ENCODE results near the gene B9D1.
A peak's percentile ranks its signal among the peaks of the same experiment; 100 is the strongest.

The B9D1 gene, protein sequence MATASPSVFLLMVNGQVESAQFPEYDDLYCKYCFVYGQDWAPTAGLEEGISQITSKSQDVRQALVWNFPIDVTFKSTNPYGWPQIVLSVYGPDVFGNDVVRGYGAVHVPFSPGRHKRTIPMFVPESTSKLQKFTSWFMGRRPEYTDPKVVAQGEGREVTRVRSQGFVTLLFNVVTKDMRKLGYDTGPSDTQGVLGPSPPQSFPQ

DNA sequence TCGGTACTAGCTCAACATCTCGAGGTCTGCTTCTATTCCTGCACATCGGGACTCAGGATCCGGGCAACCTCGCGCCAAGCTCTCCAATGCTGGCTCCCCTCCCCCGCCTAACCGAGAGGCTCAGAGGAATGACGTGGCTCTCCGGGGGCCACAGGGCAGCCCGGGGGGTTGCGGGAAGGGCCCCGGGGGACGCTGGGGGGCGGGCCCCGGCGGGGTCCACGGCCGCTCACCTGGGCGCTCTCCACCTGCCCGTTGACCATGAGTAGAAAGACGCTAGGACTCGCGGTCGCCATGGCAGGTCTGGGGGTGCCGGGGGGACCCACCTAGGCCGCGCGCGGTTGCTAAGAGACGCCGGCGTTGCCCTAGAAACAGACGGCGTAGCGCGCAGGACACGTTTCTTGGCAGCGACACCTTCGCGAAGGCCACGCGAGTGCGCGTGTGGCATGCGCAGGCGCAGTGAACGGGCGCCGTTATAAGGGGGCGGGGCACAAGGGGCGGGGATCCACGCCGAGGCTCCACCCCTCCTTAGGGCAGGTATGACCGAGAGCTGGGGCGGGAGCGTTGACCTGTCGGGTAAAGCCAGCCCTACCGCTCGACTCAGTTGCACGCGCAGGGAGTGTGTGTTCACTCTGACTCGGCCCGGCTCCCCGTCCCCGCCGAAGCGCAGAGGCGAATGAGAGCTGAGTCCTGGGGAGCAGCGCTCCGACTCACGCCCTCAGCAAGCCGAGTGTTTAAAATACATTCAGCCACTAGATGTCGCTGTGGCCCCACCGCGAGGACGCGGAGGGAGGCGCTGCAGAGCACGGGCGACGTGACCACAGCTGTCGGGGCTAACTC lies at the start of gene B9D1:
TSS of gene B9D1 (minus strand) at position 447 of the 837 bp plus-strand sequence. CDS start at position 293, 154 bp downstream.
- H3K27ac Mint-ChIP-seq: peak within 1 kb of the TSS; percentile 50
- H3K9me3 Mint-ChIP-seq (ENCODE audit: low read depth): no peaks in the 10 kb centered on the region
- peaks cover 6% of the 10 kb centered on the region for H3K36me3 Mint-ChIP-seq
- H3K4me3 Mint-ChIP-seq: peak within 1 kb of the TSS; percentile 86
- peaks cover 6% of the 10 kb centered on the region for H3K4me1 Mint-ChIP-seq (ENCODE audit: low read depth)
- H3K27me3 Mint-ChIP-seq: peaks cover 5% of the 10 kb centered on the region

DNA sequence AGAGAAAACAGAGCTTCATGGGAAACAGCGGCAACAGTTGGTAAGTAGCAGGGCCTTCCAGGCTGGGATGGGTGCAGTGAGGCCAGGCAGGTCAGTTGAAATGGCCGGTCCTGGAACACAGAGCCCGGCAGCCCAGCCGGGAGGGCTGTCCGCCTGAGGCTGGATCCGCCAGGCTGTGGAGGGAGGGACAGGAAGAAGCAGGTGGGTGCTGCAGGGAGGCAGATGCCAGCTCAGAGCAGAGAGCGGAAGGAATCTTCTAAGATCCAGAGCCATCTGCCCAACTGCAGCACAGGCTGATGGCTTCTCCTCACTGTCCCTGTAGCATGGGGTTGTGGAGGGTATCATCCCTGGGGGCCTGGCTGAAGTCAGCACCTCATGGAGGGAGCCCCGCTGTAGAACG lies 49.1 kb upstream of the B9D1 start:
- no peaks in the 10 kb centered on the region for H3K4me1 Mint-ChIP-seq (ENCODE audit: low read depth)
- no peaks in the 10 kb centered on the region for H3K9me3 Mint-ChIP-seq (ENCODE audit: low read depth)
- H3K36me3 Mint-ChIP-seq: no peaks in the 10 kb centered on the region
- H3K4me3 Mint-ChIP-seq: no peak overlapping the region
- H3K27ac Mint-ChIP-seq: no peak overlapping the region
- no peaks in the 10 kb centered on the region for H3K27me3 Mint-ChIP-seq

DNA sequence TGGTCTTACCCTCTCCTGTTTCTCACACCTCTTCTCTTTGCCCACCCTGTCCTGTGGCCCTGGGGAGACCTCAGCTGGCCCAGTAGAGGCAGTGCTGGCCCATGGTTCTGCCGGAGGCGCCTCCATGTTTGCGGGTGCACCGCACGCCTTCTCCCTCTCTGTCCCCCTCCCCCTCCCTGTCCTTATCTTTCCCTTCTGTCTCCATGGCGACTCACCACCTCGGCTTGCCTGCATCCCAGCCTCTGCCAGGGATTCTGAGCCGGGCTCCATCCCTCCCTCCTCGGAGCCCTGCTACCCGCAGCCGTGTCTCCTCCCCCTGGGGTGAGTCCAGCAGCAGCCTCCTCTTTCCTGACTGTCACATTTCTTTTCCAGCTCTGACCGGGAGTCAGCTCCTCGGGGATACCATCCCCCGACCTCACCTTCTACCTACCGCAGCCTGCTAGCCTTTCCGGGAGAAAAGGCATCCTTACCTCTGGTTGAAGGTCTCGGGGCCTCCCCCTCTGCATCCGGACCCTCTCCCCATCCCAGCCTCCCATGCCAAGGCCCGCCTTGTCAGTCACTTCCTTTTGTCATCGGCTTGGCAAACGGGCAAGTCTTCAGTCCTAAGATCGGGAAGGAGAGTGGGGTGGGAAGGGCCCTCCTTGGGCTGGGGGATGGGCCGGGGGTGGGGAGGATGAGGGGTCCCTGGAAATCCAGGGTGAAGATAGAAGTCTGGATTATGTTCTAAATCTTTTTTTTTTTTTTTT lies 48.5 kb upstream of the B9D1 start, which contains the start of gene RNF112:
TSS of gene RNF112 (plus strand) at position 358 of the 746 bp plus-strand sequence. CDS start at position 535, 177 bp downstream.
- Mint-ChIP-seq H3K27me3 (no peaks in the 10 kb centered on the region), H3K4me3 (no peak within 1 kb of the TSS), H3K9me3 (ENCODE audit: low read depth) (no peaks in the 10 kb centered on the region), H3K36me3 (no peaks in the 10 kb centered on the region), H3K4me1 (ENCODE audit: low read depth) (no peaks in the 10 kb centered on the region), H3K27ac (no peak within 1 kb of the TSS)

DNA sequence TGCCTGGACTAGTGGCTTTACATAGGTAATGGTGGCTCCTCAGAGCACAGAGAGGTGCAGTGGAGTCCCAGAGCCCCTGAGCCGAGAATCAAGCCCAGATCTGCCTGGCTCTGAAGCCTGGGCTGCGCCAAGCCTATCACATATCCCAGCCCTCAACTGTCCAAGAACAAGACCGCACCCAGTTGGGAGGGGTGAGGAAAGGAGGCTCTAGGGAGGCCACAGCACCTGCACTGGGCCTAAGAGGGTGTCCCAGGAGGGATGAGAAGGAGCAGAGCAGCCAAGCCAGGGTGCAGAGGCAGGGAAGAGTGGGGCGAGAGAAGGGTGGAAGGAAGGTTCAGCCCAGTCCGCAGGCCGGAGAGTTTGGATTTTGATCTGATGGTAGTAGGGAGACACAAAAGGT lies 47.6 kb upstream of the B9D1 start:
- H3K27me3 Mint-ChIP-seq: no peaks in the 10 kb centered on the region
- no peaks in the 10 kb centered on the region for H3K4me1 Mint-ChIP-seq (ENCODE audit: low read depth)
- H3K36me3 Mint-ChIP-seq: no peaks in the 10 kb centered on the region
- H3K4me3 Mint-ChIP-seq: no peak overlapping the region
- no peak overlapping the region for H3K27ac Mint-ChIP-seq
- H3K9me3 Mint-ChIP-seq (ENCODE audit: low read depth): no peaks in the 10 kb centered on the region

DNA sequence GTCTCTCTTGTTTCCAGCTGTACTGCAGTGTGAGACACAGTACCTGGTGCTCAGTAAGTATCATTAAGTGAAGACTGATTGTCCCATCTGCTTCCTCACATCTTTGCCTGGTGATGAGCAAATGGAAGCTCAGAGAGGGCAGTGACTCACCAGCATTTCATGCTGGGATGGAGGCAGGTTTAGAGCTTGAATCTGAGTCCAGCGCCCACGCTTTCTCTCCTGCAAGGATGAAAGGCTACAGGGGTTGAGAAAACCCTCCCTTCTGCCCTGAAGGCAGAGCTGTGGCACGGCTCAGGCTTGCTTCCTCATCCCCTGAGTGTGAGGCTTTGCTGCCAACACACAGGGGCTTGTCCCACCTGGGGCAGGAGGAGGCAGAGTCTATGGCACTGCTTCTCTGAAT lies 47.0 kb upstream of the B9D1 start:
- no peaks in the 10 kb centered on the region for H3K27me3 Mint-ChIP-seq
- H3K4me3 Mint-ChIP-seq: no peak overlapping the region
- no peaks in the 10 kb centered on the region for H3K9me3 Mint-ChIP-seq (ENCODE audit: low read depth)
- H3K4me1 Mint-ChIP-seq (ENCODE audit: low read depth): no peaks in the 10 kb centered on the region
- no peaks in the 10 kb centered on the region for H3K36me3 Mint-ChIP-seq
- no peak overlapping the region for H3K27ac Mint-ChIP-seq

DNA sequence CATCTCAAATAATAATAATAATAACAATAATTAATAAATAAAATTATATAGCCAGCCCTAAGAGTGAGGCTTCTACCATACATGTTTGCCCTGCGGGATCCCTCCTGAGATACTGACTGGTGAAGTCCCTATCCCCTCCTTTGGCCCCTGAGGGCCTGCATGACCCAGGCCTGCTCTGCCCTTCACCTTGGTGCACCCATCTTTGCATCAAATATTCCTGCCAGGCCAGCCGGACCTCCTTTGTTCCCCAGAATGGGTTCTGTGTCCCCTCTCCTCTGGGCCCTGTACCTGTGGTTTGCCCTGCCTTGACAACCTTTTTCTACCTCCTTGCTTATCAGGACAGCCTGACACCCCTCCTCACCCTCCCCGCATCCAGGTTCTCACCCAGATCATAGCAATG lies 46.5 kb upstream of the B9D1 start:
- Mint-ChIP-seq H3K9me3 (ENCODE audit: low read depth) (no peaks in the 10 kb centered on the region), H3K36me3 (no peaks in the 10 kb centered on the region), H3K27me3 (no peaks in the 10 kb centered on the region), H3K27ac (no peak overlapping the region), H3K4me1 (ENCODE audit: low read depth) (no peaks in the 10 kb centered on the region), H3K4me3 (no peak overlapping the region)

DNA sequence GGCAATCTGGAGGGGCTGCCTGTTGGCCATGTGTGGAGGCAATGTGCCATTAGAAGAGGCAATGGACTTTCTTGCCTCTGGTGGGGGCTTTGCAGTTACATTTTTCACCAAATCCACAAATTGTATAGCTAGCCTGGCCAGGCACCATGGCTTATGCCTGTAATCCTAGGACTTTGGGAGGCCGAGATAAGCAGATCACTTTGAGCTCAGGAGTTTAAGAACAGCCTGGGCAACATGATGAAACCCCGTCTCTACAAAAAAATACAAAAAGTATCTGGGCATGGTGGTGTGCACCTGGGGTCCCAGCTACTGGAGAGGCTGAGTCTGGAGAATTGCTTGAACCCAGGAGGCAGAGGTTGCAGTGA lies 45.8 kb upstream of the B9D1 start:
- Mint-ChIP-seq H3K27ac (no peak overlapping the region), H3K36me3 (no peaks in the 10 kb centered on the region), H3K27me3 (no peaks in the 10 kb centered on the region), H3K4me1 (ENCODE audit: low read depth) (no peaks in the 10 kb centered on the region), H3K4me3 (no peak overlapping the region), H3K9me3 (ENCODE audit: low read depth) (no peaks in the 10 kb centered on the region)

DNA sequence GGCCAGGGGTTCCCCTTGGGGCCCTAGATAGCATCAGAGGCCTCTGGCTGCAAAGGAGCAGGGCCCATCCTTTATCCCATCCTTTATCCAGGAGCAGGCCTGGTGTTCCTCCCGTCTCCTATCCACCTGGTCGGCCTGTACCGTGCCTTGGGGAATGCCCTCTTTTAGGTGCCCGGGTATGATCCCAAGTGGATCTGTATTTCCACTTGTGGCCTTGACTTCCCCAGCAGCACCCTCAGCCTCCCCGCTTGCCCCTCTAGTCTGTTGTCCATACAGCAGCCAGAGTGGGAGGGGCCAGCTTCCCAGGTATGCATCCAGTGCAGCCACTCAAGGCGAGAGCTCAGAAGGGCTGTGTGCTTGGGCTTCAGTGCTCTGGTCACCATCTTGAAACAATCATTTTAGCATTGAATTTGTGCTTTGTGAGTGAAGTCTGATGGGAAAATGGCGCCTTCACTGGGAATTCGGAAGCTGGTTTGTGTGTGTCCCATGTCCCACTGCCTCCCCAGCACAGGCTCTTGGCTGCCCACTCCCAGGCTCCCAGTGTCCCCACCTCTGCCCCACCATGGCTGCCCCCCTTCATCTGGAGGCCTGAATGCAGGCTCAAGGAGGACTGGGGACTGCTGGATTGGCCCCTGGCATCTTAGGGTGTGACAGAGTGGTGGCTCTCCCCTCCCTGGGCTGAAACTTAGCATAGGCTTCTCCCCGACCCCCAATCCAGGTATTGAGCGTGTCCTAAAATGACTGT lies 45.2 kb upstream of the B9D1 start:
- H3K4me1 Mint-ChIP-seq (ENCODE audit: low read depth): no peaks in the 10 kb centered on the region
- H3K36me3 Mint-ChIP-seq: no peaks in the 10 kb centered on the region
- H3K9me3 Mint-ChIP-seq (ENCODE audit: low read depth): no peaks in the 10 kb centered on the region
- no peaks in the 10 kb centered on the region for H3K27me3 Mint-ChIP-seq
- no peak overlapping the region for H3K4me3 Mint-ChIP-seq
- no peak overlapping the region for H3K27ac Mint-ChIP-seq

DNA sequence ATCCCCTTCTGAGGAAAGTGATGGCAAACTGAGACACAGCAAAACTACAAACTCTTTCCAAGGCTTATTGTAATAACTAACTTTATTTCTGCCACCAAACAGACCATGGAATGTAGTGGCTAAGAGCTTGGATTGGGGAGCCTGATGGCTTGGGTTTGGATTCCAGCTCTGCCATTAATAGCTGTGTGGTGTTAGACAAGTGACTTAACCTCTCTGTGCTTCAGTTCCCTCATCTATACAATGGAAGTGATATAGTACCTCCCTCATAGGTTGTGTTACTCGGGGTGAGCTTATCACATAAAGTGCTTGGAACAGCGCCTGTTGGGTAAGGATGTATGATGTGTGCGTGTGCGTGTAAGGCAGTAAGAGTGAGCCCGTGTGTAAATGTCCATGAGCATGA lies 42.6 kb upstream of the B9D1 start:
- H3K27me3 Mint-ChIP-seq: no peaks in the 10 kb centered on the region
- H3K4me3 Mint-ChIP-seq: no peak overlapping the region
- H3K9me3 Mint-ChIP-seq (ENCODE audit: low read depth): no peaks in the 10 kb centered on the region
- H3K36me3 Mint-ChIP-seq: no peaks in the 10 kb centered on the region
- no peak overlapping the region for H3K27ac Mint-ChIP-seq
- no peaks in the 10 kb centered on the region for H3K4me1 Mint-ChIP-seq (ENCODE audit: low read depth)

DNA sequence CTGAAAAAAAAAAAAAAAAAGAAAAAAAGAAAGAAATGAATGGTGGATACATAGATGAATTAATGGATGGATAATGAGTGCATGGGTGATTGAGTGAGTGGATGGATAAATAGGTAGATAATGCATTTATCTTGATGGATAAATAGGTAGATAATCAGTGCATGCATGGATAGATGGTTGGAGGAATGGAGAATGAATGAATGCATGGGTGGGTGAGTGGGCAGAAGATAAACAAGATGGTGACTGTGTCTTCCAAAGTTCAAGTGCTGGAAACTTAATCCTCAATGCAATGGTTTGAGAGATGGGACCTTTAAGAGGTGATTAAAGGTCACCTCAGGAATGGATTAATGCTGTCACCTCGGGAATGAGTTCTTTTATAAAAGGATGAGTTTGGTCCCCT lies 41.7 kb upstream of the B9D1 start:
- Mint-ChIP-seq H3K27me3 (no peaks in the 10 kb centered on the region), H3K27ac (no peak overlapping the region), H3K9me3 (ENCODE audit: low read depth) (no peaks in the 10 kb centered on the region), H3K36me3 (no peaks in the 10 kb centered on the region), H3K4me1 (ENCODE audit: low read depth) (no peaks in the 10 kb centered on the region), H3K4me3 (no peak overlapping the region)

DNA sequence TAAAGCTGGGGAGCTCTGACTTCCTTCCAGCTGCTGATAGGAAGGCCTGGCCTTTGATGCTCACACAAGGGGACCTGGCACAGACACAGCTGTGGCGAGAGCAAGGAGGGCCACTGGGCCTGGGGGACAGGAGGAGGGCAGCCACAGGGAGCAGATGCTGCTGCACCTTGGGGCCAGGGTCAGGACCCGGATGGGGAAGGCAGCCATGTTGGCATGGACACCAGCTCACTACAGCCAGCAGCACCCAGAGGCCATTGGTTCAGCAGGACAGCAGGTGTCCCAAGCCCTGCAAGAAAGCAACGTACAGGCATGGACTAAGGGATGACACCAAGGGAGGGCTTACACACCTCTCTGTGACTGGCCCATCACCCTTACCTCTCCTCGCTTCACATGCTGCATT lies 40.5 kb upstream of the B9D1 start:
- no peak overlapping the region for H3K27ac Mint-ChIP-seq

DNA sequence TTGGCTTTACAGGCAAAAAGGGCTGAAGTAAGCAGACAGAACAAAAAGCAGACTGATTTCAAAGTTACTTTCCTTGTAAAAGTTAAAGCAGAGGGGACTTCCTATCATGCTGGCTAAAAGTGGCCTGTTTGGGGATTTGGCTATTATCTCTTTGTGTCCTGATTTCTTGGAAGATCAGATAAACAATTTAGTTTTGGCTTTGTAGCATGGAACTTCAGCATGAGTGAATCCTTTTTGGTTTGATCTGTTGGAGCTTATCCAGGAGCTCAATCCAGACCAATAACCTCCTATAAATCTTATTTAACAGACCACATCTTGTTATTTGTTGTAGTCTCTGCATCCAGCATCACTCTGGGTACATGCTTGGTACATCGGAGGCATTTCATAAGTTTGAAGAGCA lies 39.6 kb upstream of the B9D1 start:
- H3K36me3 Mint-ChIP-seq: no peaks in the 10 kb centered on the region
- H3K27me3 Mint-ChIP-seq: peaks cover 2% of the 10 kb centered on the region
- no peak overlapping the region for H3K27ac Mint-ChIP-seq
- no peak overlapping the region for H3K4me3 Mint-ChIP-seq
- H3K9me3 Mint-ChIP-seq (ENCODE audit: low read depth): no peaks in the 10 kb centered on the region
- no peaks in the 10 kb centered on the region for H3K4me1 Mint-ChIP-seq (ENCODE audit: low read depth)

More for the DNA sequence above, 40.5 kb upstream of the B9D1 start:
- H3K36me3 Mint-ChIP-seq: no peaks in the 10 kb centered on the region
- peaks cover 2% of the 10 kb centered on the region for H3K27me3 Mint-ChIP-seq
- H3K4me3 Mint-ChIP-seq: no peak overlapping the region
- no peaks in the 10 kb centered on the region for H3K4me1 Mint-ChIP-seq (ENCODE audit: low read depth)
- no peaks in the 10 kb centered on the region for H3K9me3 Mint-ChIP-seq (ENCODE audit: low read depth)

DNA sequence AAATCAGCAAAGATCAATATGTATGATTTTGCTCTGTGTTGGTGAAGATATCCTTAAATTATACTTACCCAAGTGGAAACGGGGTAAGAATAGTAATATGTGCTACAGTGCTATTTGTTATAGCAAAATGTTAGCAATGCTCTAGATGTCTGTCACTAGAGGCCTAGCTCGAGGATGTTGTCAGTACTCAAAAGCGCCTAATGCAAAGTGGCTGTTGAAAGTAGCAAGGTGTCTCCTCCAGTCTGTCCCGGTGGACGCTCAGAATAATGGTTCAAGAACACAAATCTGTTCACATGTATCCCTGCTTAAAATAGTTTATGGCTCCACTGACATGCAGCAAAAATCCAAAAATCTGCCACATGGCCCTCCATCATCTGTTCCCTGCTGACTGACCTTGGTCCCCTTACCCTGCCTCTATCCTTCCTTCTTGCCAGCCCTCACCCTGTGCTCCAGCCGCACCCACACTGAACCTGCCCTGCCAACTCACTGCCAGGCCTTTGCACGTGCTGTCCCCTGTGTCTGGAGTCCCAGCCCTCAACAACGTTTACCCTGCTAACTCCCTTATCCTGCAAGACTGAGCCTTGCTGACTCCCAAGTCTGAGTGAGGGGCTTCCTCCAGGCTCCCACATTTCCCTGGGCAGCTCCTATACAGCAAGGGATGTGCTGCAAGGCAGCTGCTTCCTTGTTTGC lies 38.9 kb upstream of the B9D1 start:
- H3K27me3 Mint-ChIP-seq: peaks cover 2% of the 10 kb centered on the region
- no peaks in the 10 kb centered on the region for H3K9me3 Mint-ChIP-seq (ENCODE audit: low read depth)
- no peak overlapping the region for H3K4me3 Mint-ChIP-seq
- no peaks in the 10 kb centered on the region for H3K36me3 Mint-ChIP-seq
- H3K4me1 Mint-ChIP-seq (ENCODE audit: low read depth): no peaks in the 10 kb centered on the region
- H3K27ac Mint-ChIP-seq: no peak overlapping the region

DNA sequence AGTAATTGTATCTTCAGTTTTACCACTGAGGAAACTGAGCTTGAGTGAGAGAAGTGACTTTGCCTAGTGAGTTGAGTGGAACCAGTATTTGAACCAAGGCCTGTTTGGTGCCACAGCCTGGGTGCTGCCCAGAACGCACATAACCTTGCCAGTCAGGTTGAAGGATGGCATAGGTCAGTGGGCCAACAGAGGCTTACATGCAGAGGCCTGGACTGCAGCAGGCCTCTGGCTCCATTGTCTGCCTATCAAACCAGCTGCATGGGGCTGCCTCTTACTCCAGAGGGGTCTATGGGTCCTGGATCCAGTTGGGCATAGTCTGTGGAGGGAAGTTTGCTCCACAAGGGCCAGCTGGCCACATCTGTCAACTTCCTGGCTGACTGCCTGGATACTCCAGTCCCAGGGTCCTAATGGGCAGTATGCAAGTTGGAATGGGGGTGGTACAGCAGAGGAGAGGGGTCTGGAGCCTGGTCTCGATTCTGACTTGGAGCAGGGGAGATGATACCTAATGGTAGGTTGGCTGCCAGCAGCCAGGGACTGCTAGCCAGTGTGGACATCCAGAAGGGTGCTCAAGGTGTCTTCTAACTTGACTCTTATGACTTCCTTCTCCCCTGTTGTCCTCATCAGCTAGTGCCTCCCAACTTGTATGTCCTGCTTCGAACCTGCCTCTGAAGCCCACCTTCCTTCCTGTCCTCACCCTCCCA lies 37.4 kb upstream of the B9D1 start:
- Mint-ChIP-seq H3K27me3 (peaks cover 2% of the 10 kb centered on the region), H3K36me3 (no peaks in the 10 kb centered on the region), H3K4me3 (no peak overlapping the region), H3K9me3 (ENCODE audit: low read depth) (no peaks in the 10 kb centered on the region), H3K27ac (no peak overlapping the region), H3K4me1 (ENCODE audit: low read depth) (no peaks in the 10 kb centered on the region)

Measured in activated naive CD8-positive, alpha-beta T cell (primary cell).